GM15510 (cell line): ENCODE results near the gene SHROOM3.

Experiments used
- POLR2A ChIP-seq: IDR thresholded peaks from 3 replicates; pipeline ENCODE4 v1.6.1; 2011; ENCODE audit warnings: borderline replicate concordance; ENCODE audit not compliant: insufficient read length; ENCODE audit errors: extremely low read depth

SHROOM3 gene

GRCh38 chr4:76673362-76673761 is 238.3 kb downstream of the SHROOM3 start:
- TF ChIP-seq POLR2A, result no peak

GRCh38 chr4:76674983-76675382 is 240.0 kb downstream of the SHROOM3 start:
- TF ChIP-seq POLR2A, result no peak

- no peak for TF ChIP-seq POLR2A
Measured at GRCh38 chr4:76677571-76678326, 242.7 kb downstream of the SHROOM3 start.

GRCh38 chr4:76679691-76680090 is 244.7 kb downstream of the SHROOM3 start:
- TF ChIP-seq POLR2A, result no peak

GRCh38 chr4:76680952-76681351 is 245.9 kb downstream of the SHROOM3 start:
- TF ChIP-seq POLR2A, result no peak

GRCh38 chr4:76681996-76682395 is 247.0 kb downstream of the SHROOM3 start:
- TF ChIP-seq POLR2A, result no peak

- no peak for TF ChIP-seq POLR2A
Measured at GRCh38 chr4:76683144-76683543, 248.1 kb downstream of the SHROOM3 start.

GRCh38 chr4:76687746-76688448 is 252.9 kb downstream of the SHROOM3 start:
- no peak for TF ChIP-seq POLR2A

GRCh38 chr4:76688619-76689144 is 253.7 kb downstream of the SHROOM3 start:
- no peak for TF ChIP-seq POLR2A

- no peak for TF ChIP-seq POLR2A
Measured at GRCh38 chr4:76689145-76689817, 254.3 kb downstream of the SHROOM3 start.

- no peak for TF ChIP-seq POLR2A
Measured at GRCh38 chr4:76690011-76690905, 255.2 kb downstream of the SHROOM3 start.

- TF ChIP-seq POLR2A, result no peak
Measured at GRCh38 chr4:76690906-76691275, 255.9 kb downstream of the SHROOM3 start.

GRCh38 chr4:76691807-76692582 is 257.0 kb downstream of the SHROOM3 start:
- no peak for TF ChIP-seq POLR2A

GRCh38 chr4:76692761-76693160 is 257.7 kb downstream of the SHROOM3 start:
- TF ChIP-seq POLR2A, result no peak

- TF ChIP-seq POLR2A, result no peak
Measured at GRCh38 chr4:76694056-76694455, 259.0 kb downstream of the SHROOM3 start.

- no peak for TF ChIP-seq POLR2A
Measured at GRCh38 chr4:76696109-76696508, 261.1 kb downstream of the SHROOM3 start.
